GM20000 (cell line): ENCODE data around the gene HOXB7.

Source experiments
- DNase-seq: peaks from one replicate; pipeline ENCODE4 v3.0.0; 2012; ENCODE audit warnings: low spot score
- TF ChIP-seq, protein P1 (sequence below): IDR thresholded peaks from 2 replicates; pipeline ENCODE4 v1.5.1; 2012; ENCODE audit warnings: mild to moderate bottlenecking, control low read depth; ENCODE audit errors: extremely low read depth, missing control alignments

The HOXB7 gene

GRCh38 chr17:48577330-48577945, 33.4 kb downstream of the HOXB7 start:
- TF ChIP-seq, protein P1, sequence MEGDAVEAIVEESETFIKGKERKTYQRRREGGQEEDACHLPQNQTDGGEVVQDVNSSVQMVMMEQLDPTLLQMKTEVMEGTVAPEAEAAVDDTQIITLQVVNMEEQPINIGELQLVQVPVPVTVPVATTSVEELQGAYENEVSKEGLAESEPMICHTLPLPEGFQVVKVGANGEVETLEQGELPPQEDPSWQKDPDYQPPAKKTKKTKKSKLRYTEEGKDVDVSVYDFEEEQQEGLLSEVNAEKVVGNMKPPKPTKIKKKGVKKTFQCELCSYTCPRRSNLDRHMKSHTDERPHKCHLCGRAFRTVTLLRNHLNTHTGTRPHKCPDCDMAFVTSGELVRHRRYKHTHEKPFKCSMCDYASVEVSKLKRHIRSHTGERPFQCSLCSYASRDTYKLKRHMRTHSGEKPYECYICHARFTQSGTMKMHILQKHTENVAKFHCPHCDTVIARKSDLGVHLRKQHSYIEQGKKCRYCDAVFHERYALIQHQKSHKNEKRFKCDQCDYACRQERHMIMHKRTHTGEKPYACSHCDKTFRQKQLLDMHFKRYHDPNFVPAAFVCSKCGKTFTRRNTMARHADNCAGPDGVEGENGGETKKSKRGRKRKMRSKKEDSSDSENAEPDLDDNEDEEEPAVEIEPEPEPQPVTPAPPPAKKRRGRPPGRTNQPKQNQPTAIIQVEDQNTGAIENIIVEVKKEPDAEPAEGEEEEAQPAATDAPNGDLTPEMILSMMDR = no peak
- peak; percentile 73 for DNase-seq

- TF ChIP-seq, protein P1 = no peak
- DNase-seq = no peak
Measured at GRCh38 chr17:48576479-48577309, 34.1 kb downstream of the HOXB7 start.

GRCh38 chr17:48575673-48576478, 34.9 kb downstream of the HOXB7 start:
- TF ChIP-seq, protein P1 = no peak
- no peak for DNase-seq

DNA sequence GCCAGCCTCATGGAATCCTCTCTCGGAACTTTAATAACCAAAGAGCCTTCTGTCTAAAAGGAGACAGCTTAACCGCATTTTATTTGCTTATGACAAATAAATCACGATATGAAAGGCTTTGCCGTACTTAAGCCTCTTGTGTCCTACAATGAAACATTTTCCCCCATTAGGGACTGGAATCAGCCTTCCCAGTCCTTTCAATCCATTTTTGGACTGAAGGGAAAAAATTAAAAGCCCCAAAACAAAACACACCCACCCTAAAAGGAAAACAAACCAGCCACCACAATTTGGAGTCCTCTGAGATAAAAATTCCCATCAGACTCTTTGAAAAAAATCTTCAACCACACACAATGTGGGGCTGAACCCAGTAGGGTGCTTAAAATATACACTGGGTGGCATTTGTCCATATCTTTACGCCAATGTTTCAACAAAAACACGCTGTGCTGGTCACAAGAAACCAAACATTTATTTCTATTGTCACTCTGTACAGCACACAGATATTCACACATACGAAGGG, 35.7 kb downstream of the HOXB7 start:
- TF ChIP-seq, protein P1 = no peak

GRCh38 chr17:48574505-48575065, 36.2 kb downstream of the HOXB7 start:
- TF ChIP-seq, protein P1 = no peak
- no peak for DNase-seq

More for the DNA sequence above, 35.7 kb downstream of the HOXB7 start:
- DNase-seq = no peak

DNA sequence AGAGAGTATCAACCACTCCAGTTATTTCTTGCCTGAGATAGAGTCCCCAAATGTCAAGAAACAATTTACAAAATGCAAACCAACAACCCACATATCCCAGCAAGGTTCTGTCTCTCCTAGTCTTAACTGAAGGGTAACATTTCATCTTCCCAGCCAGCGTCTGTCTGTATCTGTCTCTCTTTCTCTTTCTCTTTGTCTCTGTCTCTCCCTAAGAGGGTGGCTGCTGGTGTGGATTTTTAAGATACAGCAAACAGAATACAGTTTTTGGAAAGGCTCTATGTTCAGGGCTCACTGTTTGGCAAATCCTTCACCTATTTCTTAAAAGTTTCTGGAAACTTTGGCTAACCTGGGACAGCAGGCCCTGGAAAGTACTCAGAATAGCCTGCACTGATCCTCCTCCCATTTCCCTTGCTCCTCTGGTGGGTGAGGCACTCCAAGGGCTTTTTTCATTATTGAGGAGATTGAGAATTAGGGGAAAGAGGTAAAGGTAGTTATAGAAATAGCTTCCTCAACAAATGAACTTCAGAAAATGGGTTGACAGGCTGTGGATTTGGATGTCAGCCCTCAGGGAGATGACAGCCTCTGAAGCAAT, 38.9 kb downstream of the HOXB7 start:
- TF ChIP-seq, protein P1 = no peak
- DNase-seq = no peak
